Measurements from ENCODE around the gene HCAR1.
"Not testable (repeated sequence)": the region's sequence is repeated elsewhere in the genome, so short reads cannot be mapped to it uniquely, and the experiment has no call there.

DNA sequence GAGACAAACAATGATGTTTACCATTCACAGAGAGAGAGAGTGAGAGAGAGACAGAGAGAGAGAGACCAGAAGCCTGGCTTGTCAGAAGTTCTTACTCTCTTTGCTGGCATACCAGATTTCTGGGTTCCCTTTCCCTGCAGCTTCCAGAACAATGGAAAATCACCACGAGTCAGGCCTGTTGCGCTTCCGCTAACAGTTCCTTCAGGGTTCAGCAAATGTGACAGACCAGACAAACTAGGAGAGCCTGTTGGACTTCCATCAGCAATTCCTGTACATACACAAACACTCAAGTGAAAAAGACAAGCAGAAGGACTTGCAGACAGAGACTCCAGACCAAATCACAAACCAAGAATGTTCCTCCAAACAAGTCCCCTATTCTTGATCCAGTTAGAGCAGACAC lies 21.4 kb downstream of the HCAR1 start:
- TF ChIP-seq, protein P1, sequence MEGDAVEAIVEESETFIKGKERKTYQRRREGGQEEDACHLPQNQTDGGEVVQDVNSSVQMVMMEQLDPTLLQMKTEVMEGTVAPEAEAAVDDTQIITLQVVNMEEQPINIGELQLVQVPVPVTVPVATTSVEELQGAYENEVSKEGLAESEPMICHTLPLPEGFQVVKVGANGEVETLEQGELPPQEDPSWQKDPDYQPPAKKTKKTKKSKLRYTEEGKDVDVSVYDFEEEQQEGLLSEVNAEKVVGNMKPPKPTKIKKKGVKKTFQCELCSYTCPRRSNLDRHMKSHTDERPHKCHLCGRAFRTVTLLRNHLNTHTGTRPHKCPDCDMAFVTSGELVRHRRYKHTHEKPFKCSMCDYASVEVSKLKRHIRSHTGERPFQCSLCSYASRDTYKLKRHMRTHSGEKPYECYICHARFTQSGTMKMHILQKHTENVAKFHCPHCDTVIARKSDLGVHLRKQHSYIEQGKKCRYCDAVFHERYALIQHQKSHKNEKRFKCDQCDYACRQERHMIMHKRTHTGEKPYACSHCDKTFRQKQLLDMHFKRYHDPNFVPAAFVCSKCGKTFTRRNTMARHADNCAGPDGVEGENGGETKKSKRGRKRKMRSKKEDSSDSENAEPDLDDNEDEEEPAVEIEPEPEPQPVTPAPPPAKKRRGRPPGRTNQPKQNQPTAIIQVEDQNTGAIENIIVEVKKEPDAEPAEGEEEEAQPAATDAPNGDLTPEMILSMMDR (IDR thresholded peaks at IDR 0.05; ENCODE audit: low read depth, low read length, poor library complexity, severe bottlenecking), result not testable (repeated sequence)
- TF ChIP-seq EZH2phosphoT487 (IDR thresholded peaks at IDR 0.05; ENCODE audit: borderline replicate concordance, low read length), result not testable (repeated sequence)
